ENCODE data around the gene EHMT2.
"Not testable (repeated sequence)": the region's sequence is repeated elsewhere in the genome, so short reads cannot be mapped to it uniquely, and the experiment has no call there.

The EHMT2 gene

GRCh38 chr6:31897612-31898382 is at the start of gene EHMT2:
TSS of gene EHMT2 (minus strand) at chr6:31897698. CDS start at chr6:31897677, 21 bp downstream.
- DNase-seq (ENCODE audit: low read depth, low spot score): no peak

- DNase-seq (ENCODE audit: low read depth, low spot score): no peak
Observed at GRCh38 chr6:31947070-31947675, 49.7 kb upstream of the EHMT2 start.

- DNase-seq (ENCODE audit: low read depth, low spot score): no peak
Observed at GRCh38 chr6:31946370-31946885, 48.9 kb upstream of the EHMT2 start.

- DNase-seq (ENCODE audit: low read depth, low spot score): no peak
Observed at GRCh38 chr6:31945507-31946369, 48.2 kb upstream of the EHMT2 start, which contains the start of gene CFB. TSS of gene CFB (plus strand) at chr6:31946095. CDS start at chr6:31946222, 127 bp downstream.

- no peak for DNase-seq (ENCODE audit: low read depth, low spot score)
Observed at GRCh38 chr6:31945154-31945506, 47.6 kb upstream of the EHMT2 start.

- DNase-seq (ENCODE audit: low read depth, low spot score): no peak
Observed at GRCh38 chr6:31943742-31944141, 46.2 kb upstream of the EHMT2 start.

- no peak for DNase-seq (ENCODE audit: low read depth, low spot score)
Observed at GRCh38 chr6:31940256-31940664, 42.8 kb upstream of the EHMT2 start.

- no peak for DNase-seq (ENCODE audit: low read depth, low spot score)
Observed at GRCh38 chr6:31935823-31936222, 38.3 kb upstream of the EHMT2 start.

- no peak for DNase-seq (ENCODE audit: low read depth, low spot score)
Observed at GRCh38 chr6:31935021-31935420, 37.5 kb upstream of the EHMT2 start.

GRCh38 chr6:31933537-31933936 is 36.0 kb upstream of the EHMT2 start:
- DNase-seq (ENCODE audit: low read depth, low spot score): no peak

GRCh38 chr6:31932137-31932536 is 34.6 kb upstream of the EHMT2 start:
- not testable (repeated sequence) for DNase-seq (ENCODE audit: low read depth, low spot score)

GRCh38 chr6:31930962-31931361 is 33.5 kb upstream of the EHMT2 start:
- DNase-seq (ENCODE audit: low read depth, low spot score): no peak

- DNase-seq (ENCODE audit: low read depth, low spot score): no peak
Observed at GRCh38 chr6:31928672-31928939, 31.1 kb upstream of the EHMT2 start.

- DNase-seq (ENCODE audit: low read depth, low spot score): no peak
Observed at GRCh38 chr6:31927863-31928671, 30.6 kb upstream of the EHMT2 start.

- DNase-seq (ENCODE audit: low read depth, low spot score): no peak
Observed at GRCh38 chr6:31927242-31927862, 29.9 kb upstream of the EHMT2 start, which contains the start of gene C2. TSS of gene C2 (plus strand) at chr6:31927717. CDS start at chr6:31927753, 36 bp downstream.

- no peak for DNase-seq (ENCODE audit: low read depth, low spot score)
Observed at GRCh38 chr6:31922942-31923341, 25.4 kb upstream of the EHMT2 start.

GRCh38 chr6:31920811-31921210 is 23.3 kb upstream of the EHMT2 start:
- DNase-seq (ENCODE audit: low read depth, low spot score): no peak

- no peak for DNase-seq (ENCODE audit: low read depth, low spot score)
Observed at GRCh38 chr6:31919624-31920303, 22.3 kb upstream of the EHMT2 start.

GRCh38 chr6:31918069-31918720 is 20.7 kb upstream of the EHMT2 start:
- no peak for DNase-seq (ENCODE audit: low read depth, low spot score)

- DNase-seq (ENCODE audit: low read depth, low spot score): no peak
Observed at GRCh38 chr6:31915756-31916155, 18.3 kb upstream of the EHMT2 start.

Measured in iPS DF 19.7 (cell line).